ENCODE measurements around the gene CHURC1.

Gene CHURC1

GRCh38 chr14:64879635-64880220, 34.5 kb upstream of the CHURC1 start, which contains the start of gene SPTB:
TSS of gene SPTB (minus strand) at chr14:64879907. CDS start at chr14:64823094, 56,813 bp downstream.
- TF ChIP-seq EZH2phosphoT487 (IDR thresholded peaks at IDR 0.05; ENCODE audit: borderline replicate concordance, low read length) (no peak), CTCF (IDR thresholded peaks at IDR 0.05; ENCODE audit: low read depth, low read length, poor library complexity, severe bottlenecking) (no peak)
- Histone ChIP-seq H3K27ac (ENCODE audit: low read depth, low read length) (no peak within 1 kb of the TSS), H3K27me3 (ENCODE audit: control insufficient read depth, low read length) (peaks cover 70% of the 10 kb centered on the region), H3K9me3 (ENCODE audit: control insufficient read depth, insufficient read depth, low read length) (no peaks in the 10 kb centered on the region), H3K4me1 (ENCODE audit: control insufficient read depth, low read length) (peaks cover 5% of the 10 kb centered on the region; the same call in 1 of the 2 replicates), H3K4me2 (ENCODE audit: low read length) (peak within 1 kb of the TSS; percentile 83), H4K20me1 (ENCODE audit: control insufficient read depth, insufficient read depth, low read depth, low read length) (no peaks in the 10 kb centered on the region), H3K79me2 (ENCODE audit: control insufficient read depth, low read length) (no peaks in the 10 kb centered on the region), H3F3A (ENCODE audit: control insufficient read depth, insufficient read depth) (no peaks in the 10 kb centered on the region), H3K9me2 (replicated peaks; ENCODE audit: control insufficient read depth, low read length) (no peaks in the 10 kb centered on the region), H3K4me3 (ENCODE audit: low read length) (peak within 1 kb of the TSS; percentile 65), H3K36me3 (ENCODE audit: control insufficient read depth, low read length) (no peaks in the 10 kb centered on the region)

- Histone ChIP-seq H3K9me3 (ENCODE audit: control insufficient read depth, insufficient read depth, low read length) (no peaks in the 10 kb centered on the region), H3K4me1 (ENCODE audit: control insufficient read depth, low read length) (peaks cover 5% of the 10 kb centered on the region; the same call in 1 of the 2 replicates), H3K36me3 (ENCODE audit: control insufficient read depth, low read length) (no peaks in the 10 kb centered on the region), H3K79me2 (ENCODE audit: control insufficient read depth, low read length) (no peaks in the 10 kb centered on the region), H3F3A (ENCODE audit: control insufficient read depth, insufficient read depth) (no peaks in the 10 kb centered on the region), H4K20me1 (ENCODE audit: control insufficient read depth, insufficient read depth, low read depth, low read length) (no peaks in the 10 kb centered on the region), H3K4me2 (ENCODE audit: low read length) (peak overlapping the region; percentile 83), H3K27ac (ENCODE audit: low read depth, low read length) (no peak overlapping the region), H3K4me3 (ENCODE audit: low read length) (peak overlapping the region; percentile 65), H3K27me3 (ENCODE audit: control insufficient read depth, low read length) (peaks cover 64% of the 10 kb centered on the region), H3K9me2 (replicated peaks; ENCODE audit: control insufficient read depth, low read length) (no peaks in the 10 kb centered on the region)
- TF ChIP-seq CTCF (IDR thresholded peaks at IDR 0.05; ENCODE audit: low read depth, low read length, poor library complexity, severe bottlenecking) (no peak), EZH2phosphoT487 (IDR thresholded peaks at IDR 0.05; ENCODE audit: borderline replicate concordance, low read length) (peak; percentile 53; the same call in 1 of the 2 replicates)
Observed at GRCh38 chr14:64880221-64881121, 33.8 kb upstream of the CHURC1 start.

- H3K27me3 ChIP-seq (ENCODE audit: control insufficient read depth, low read length): peaks cover 28% of the 10 kb centered on the region
- TF ChIP-seq CTCF (IDR thresholded peaks at IDR 0.05; ENCODE audit: low read depth, low read length, poor library complexity, severe bottlenecking): no peak
- no peak for TF ChIP-seq EZH2phosphoT487 (IDR thresholded peaks at IDR 0.05; ENCODE audit: borderline replicate concordance, low read length)
- H3K4me1 ChIP-seq (ENCODE audit: control insufficient read depth, low read length): peaks cover 4% of the 10 kb centered on the region; the same call in 1 of the 2 replicates
- no peak overlapping the region for H3K27ac ChIP-seq (ENCODE audit: low read depth, low read length)
- no peaks in the 10 kb centered on the region for H3K79me2 ChIP-seq (ENCODE audit: control insufficient read depth, low read length)
- no peaks in the 10 kb centered on the region for H3K9me3 ChIP-seq (ENCODE audit: control insufficient read depth, insufficient read depth, low read length)
- no peaks in the 10 kb centered on the region for H4K20me1 ChIP-seq (ENCODE audit: control insufficient read depth, insufficient read depth, low read depth, low read length)
- no peaks in the 10 kb centered on the region for H3F3A ChIP-seq (ENCODE audit: control insufficient read depth, insufficient read depth)
- no peaks in the 10 kb centered on the region for H3K9me2 ChIP-seq (replicated peaks; ENCODE audit: control insufficient read depth, low read length)
- H3K4me2 ChIP-seq (ENCODE audit: low read length): no peak overlapping the region
- H3K4me3 ChIP-seq (ENCODE audit: low read length): no peak overlapping the region
- no peaks in the 10 kb centered on the region for H3K36me3 ChIP-seq (ENCODE audit: control insufficient read depth, low read length)
Observed at GRCh38 chr14:64885559-64885958, 28.7 kb upstream of the CHURC1 start.

Measured in DOHH2 (cell line).